T-cell (primary cell): ENCODE measurements around the gene CCBE1. TPM values are rescaled to one million over a fixed set of nuclear protein-coding genes. Genes with fewer than 3 reads are reported as not detected.

Source experiments
- total RNA-seq, 35 experiments: library from RNA in 6 of 35; stranded (reverse) in 6 of 35; fragments of 120-200 nt in 1 of 35; gene quantifications; one replicate each; pipeline versions ENCODE4 v1.2.1 to v1.2.4 and lab custom pipeline; 2013 to 2026

CCBE1 gene
- total RNA-seq, 5 donors from 2014 or later (not counting 1 experiment from before 2014, with no cell fraction given): 0.07 to 0.32 (median 0.29) TPM; not detected in 2

Other genes starting within 250 kb of the CCBE1 start
- 10 to 100 TPM; 17.8 to 81.5 (median 20.4) TPM for gene PMAIP1, start 202.6 kb upstream of the CCBE1 start, total RNA-seq